GM12801 (cell line): Measurements from ENCODE around the gene TRIM41.

Experiments
- CTCF ChIP-seq: IDR thresholded peaks from one replicate; pipeline ENCODE4 v1.5.1; 2011; ENCODE audit warnings: control low read depth; ENCODE audit not compliant: insufficient read length; ENCODE audit errors: extremely low read depth

Gene TRIM41

GRCh38 chr5:181243018-181243563 is 20.0 kb downstream of the TRIM41 start:
- no peak for TF ChIP-seq CTCF

GRCh38 chr5:181243564-181244343 is 20.7 kb downstream of the TRIM41 start, which contains the start of gene RACK1:
Gene RACK1, minus strand, starts transcription at chr5:181243906. Its CDS starts 106 bp downstream, at chr5:181243800.
- TF ChIP-seq CTCF = no peak

- TF ChIP-seq CTCF = no peak
Observed at GRCh38 chr5:181245427-181246275, 22.6 kb downstream of the TRIM41 start.

- no peak for TF ChIP-seq CTCF
Observed at GRCh38 chr5:181246276-181247049, 23.4 kb downstream of the TRIM41 start.

GRCh38 chr5:181248277-181248676 is 25.2 kb downstream of the TRIM41 start:
- TF ChIP-seq CTCF = no peak

- TF ChIP-seq CTCF = no peak
Observed at GRCh38 chr5:181255276-181255675, 32.2 kb downstream of the TRIM41 start.
